ENCODE measurements around the gene FAM234B. TPM values are rescaled to one million over a fixed set of nuclear protein-coding genes. Genes with fewer than 3 reads are reported as not detected.

Gene FAM234B
- total and polyA plus RNA-seq, 2 experiments from 2014 or later = 9.5 to 21.1 TPM

DNA sequence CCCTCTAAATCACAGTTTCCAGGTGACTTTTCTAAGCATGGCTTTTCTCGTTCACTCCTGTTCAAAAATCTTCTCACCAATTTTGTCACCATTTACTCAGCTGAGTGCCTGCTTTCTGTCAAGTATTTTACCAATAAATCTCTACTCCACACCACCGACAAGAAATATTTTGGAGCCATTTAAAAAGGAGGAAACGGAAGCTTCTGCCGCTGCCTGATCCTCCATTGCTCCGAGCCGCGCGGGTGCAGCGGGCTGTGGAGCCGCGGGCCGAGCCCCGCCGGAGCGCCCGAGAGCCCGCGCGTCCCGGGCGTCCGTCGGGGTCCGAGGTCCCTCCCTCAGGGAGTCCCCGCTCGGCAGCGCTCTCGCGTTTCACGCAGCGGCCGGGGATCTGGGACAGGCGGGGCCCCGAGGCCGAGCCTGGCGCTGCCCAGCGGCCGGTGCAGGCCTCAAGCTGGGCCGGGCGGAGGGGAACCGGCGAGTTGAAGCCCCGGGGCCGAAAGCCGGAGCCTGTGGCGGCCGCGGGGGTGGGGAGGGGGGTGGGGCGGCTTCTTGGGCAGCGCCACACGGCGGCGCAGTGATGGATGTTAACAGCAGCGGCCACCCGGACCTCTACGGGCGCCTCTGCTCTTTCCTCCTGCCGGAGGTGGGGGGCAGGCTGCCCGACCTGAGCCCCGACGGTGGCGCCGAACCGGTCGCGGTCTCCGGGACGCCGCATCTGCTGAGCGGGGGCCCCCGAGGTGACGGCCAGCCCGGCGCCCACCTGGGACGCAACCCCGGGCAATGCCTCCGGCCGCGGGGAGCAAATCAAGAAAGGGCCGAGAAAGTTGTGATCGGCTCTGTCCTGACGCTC, 43.0 kb upstream of the FAM234B start:
- Histone ChIP-seq H3K36me3 (ENCODE audit: insufficient read depth) (no peaks in the 10 kb centered on the region), H4K20me1 (replicated peaks; ENCODE audit: insufficient read depth) (no peaks in the 10 kb centered on the region; the same call in 1 of the 2 replicates), H3K4me1 (ENCODE audit: insufficient read depth) (peaks cover 38% of the 10 kb centered on the region), H3K4me2 (peak overlapping the region; percentile 100), H3F3A (replicated peaks; ENCODE audit: low read depth) (0 out of 2 replicates have a peak, but pooled peaks cover 6% of the 10 kb centered on the region), H3K9me2 (ENCODE audit: insufficient read depth) (no peaks in the 10 kb centered on the region), H3K79me2 (replicated peaks; ENCODE audit: insufficient read depth) (peaks cover 23% of the 10 kb centered on the region), H3K27me3 (ENCODE audit: insufficient read depth) (peaks cover 21% of the 10 kb centered on the region), H3K27ac (ENCODE audit: low read depth) (0 out of 2 replicates have a peak overlapping the region, but pooled peaks have one; percentile 50), H3K4me3 (peak overlapping the region; percentile 90), H2AFZ (peak overlapping the region; percentile 94)
- Mint-ChIP-seq H3K36me3 (ENCODE audit: low read depth) (peaks cover 5% of the 10 kb centered on the region; the same call in 2 of the 3 replicates), H3K4me3 (peak overlapping the region; percentile 84), H3K9me3 (peaks cover 8% of the 10 kb centered on the region; the same call in 1 of the 3 replicates), H3K27ac (peak overlapping the region; percentile 41), H3K27me3 (ENCODE audit: insufficient read depth, low read depth, poor library complexity) (peaks cover 22% of the 10 kb centered on the region), H3K4me1 (peaks cover 50% of the 10 kb centered on the region)
- TF ChIP-seq EZH2 (IDR thresholded peaks at IDR 0.05; ENCODE audit: low read depth, unreplicated experiment) (no peak), ZNF331 (CRISPR knock-in tag; IDR thresholded peaks at IDR 0.05; ENCODE audit: low read depth) (no peak), EZH2phosphoT487 (IDR thresholded peaks at IDR 0.05; ENCODE audit: unreplicated experiment) (no peak)
- TF ChIP-seq, protein P1, sequence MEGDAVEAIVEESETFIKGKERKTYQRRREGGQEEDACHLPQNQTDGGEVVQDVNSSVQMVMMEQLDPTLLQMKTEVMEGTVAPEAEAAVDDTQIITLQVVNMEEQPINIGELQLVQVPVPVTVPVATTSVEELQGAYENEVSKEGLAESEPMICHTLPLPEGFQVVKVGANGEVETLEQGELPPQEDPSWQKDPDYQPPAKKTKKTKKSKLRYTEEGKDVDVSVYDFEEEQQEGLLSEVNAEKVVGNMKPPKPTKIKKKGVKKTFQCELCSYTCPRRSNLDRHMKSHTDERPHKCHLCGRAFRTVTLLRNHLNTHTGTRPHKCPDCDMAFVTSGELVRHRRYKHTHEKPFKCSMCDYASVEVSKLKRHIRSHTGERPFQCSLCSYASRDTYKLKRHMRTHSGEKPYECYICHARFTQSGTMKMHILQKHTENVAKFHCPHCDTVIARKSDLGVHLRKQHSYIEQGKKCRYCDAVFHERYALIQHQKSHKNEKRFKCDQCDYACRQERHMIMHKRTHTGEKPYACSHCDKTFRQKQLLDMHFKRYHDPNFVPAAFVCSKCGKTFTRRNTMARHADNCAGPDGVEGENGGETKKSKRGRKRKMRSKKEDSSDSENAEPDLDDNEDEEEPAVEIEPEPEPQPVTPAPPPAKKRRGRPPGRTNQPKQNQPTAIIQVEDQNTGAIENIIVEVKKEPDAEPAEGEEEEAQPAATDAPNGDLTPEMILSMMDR (conservative IDR thresholded peaks at IDR 0.05; ENCODE audit: low read depth in 2 of 2) = peak in 1 of 2 experiments; percentile 44; a peak in 2 of 4 replicates
- peak; percentile 39 for ATAC-seq
- peak; percentile 79 for DNase-seq (ENCODE audit: low spot score)

DNA sequence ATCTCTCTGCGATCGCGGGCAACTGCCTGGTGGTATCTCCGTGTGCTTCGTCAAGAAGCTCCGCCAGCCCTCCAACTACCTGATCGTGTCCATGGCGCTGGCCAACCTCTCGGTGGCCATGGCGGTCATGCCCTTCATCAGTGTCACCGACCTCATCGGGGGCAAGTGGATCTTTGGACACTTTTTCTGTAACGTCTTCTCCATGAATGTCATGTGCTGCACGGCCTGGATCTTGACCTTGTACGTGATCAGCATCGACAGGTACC, 42.5 kb upstream of the FAM234B start:
- peaks cover 22% of the 10 kb centered on the region for H3K27me3 Mint-ChIP-seq (ENCODE audit: insufficient read depth, low read depth, poor library complexity)
- H3K4me1 Mint-ChIP-seq = peaks cover 55% of the 10 kb centered on the region
- ATAC-seq (no peak), DNase-seq (ENCODE audit: low spot score) (no peak)
- Histone ChIP-seq H3K4me1 (ENCODE audit: insufficient read depth) (peaks cover 43% of the 10 kb centered on the region), H2AFZ (peak overlapping the region; percentile 94), H3K36me3 (ENCODE audit: insufficient read depth) (no peaks in the 10 kb centered on the region), H4K20me1 (replicated peaks; ENCODE audit: insufficient read depth) (no peaks in the 10 kb centered on the region; the same call in 1 of the 2 replicates), H3K27ac (ENCODE audit: low read depth) (no peak overlapping the region), H3K27me3 (ENCODE audit: insufficient read depth) (peaks cover 21% of the 10 kb centered on the region), H3K4me3 (peak overlapping the region; percentile 90), H3F3A (replicated peaks; ENCODE audit: low read depth) (0 out of 2 replicates have a peak, but pooled peaks cover 6% of the 10 kb centered on the region), H3K79me2 (replicated peaks; ENCODE audit: insufficient read depth) (peaks cover 20% of the 10 kb centered on the region), H3K9me2 (ENCODE audit: insufficient read depth) (no peaks in the 10 kb centered on the region), H3K4me2 (peak overlapping the region; percentile 100)
- no peak overlapping the region for H3K27ac Mint-ChIP-seq
- H3K9me3 Mint-ChIP-seq = peaks cover 8% of the 10 kb centered on the region; the same call in 1 of the 3 replicates
- H3K36me3 Mint-ChIP-seq (ENCODE audit: low read depth) = peaks cover 5% of the 10 kb centered on the region; the same call in 2 of the 3 replicates
- peak overlapping the region; percentile 81 for H3K4me3 Mint-ChIP-seq
- TF ChIP-seq POLR2AphosphoS5 (IDR thresholded peaks at IDR 0.05; ENCODE audit: low read depth) (no peak), ZNF114 (CRISPR knock-in tag; IDR thresholded peaks at IDR 0.05) (no peak), EZH2 (IDR thresholded peaks at IDR 0.05; ENCODE audit: low read depth, unreplicated experiment) (no peak), ZNF331 (CRISPR knock-in tag; IDR thresholded peaks at IDR 0.05; ENCODE audit: low read depth) (no peak), JUNB (IDR thresholded peaks at IDR 0.05; ENCODE audit: unreplicated experiment) (no peak), CREB1 (CRISPR knock-in tag; IDR thresholded peaks at IDR 0.05; ENCODE audit: low read depth) (no peak), NANOG (IDR thresholded peaks at IDR 0.05; ENCODE audit: borderline replicate concordance) (no peak), STAT1 (IDR thresholded peaks at IDR 0.05; ENCODE audit: unreplicated experiment) (no peak), EZH2phosphoT487 (IDR thresholded peaks at IDR 0.05; ENCODE audit: unreplicated experiment) (no peak)
- TF ChIP-seq, protein P2, sequence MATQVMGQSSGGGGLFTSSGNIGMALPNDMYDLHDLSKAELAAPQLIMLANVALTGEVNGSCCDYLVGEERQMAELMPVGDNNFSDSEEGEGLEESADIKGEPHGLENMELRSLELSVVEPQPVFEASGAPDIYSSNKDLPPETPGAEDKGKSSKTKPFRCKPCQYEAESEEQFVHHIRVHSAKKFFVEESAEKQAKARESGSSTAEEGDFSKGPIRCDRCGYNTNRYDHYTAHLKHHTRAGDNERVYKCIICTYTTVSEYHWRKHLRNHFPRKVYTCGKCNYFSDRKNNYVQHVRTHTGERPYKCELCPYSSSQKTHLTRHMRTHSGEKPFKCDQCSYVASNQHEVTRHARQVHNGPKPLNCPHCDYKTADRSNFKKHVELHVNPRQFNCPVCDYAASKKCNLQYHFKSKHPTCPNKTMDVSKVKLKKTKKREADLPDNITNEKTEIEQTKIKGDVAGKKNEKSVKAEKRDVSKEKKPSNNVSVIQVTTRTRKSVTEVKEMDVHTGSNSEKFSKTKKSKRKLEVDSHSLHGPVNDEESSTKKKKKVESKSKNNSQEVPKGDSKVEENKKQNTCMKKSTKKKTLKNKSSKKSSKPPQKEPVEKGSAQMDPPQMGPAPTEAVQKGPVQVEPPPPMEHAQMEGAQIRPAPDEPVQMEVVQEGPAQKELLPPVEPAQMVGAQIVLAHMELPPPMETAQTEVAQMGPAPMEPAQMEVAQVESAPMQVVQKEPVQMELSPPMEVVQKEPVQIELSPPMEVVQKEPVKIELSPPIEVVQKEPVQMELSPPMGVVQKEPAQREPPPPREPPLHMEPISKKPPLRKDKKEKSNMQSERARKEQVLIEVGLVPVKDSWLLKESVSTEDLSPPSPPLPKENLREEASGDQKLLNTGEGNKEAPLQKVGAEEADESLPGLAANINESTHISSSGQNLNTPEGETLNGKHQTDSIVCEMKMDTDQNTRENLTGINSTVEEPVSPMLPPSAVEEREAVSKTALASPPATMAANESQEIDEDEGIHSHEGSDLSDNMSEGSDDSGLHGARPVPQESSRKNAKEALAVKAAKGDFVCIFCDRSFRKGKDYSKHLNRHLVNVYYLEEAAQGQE (IDR thresholded peaks at IDR 0.05; ENCODE audit: unreplicated experiment) = no peak
- TF ChIP-seq, protein P3, sequence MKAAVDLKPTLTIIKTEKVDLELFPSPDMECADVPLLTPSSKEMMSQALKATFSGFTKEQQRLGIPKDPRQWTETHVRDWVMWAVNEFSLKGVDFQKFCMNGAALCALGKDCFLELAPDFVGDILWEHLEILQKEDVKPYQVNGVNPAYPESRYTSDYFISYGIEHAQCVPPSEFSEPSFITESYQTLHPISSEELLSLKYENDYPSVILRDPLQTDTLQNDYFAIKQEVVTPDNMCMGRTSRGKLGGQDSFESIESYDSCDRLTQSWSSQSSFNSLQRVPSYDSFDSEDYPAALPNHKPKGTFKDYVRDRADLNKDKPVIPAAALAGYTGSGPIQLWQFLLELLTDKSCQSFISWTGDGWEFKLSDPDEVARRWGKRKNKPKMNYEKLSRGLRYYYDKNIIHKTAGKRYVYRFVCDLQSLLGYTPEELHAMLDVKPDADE (IDR thresholded peaks at IDR 0.05) = no peak
- TF ChIP-seq, protein P1 (conservative IDR thresholded peaks at IDR 0.05; ENCODE audit: low read depth in 2 of 2) = no peak

Data from GM23338 (cell line).